Testis (tissue), 2 donors: ENCODE results near the gene CLDN11.

Experiments used
- POLR2A ChIP-seq: fragments of 450-650 bp; IDR thresholded peaks from one replicate; pipeline ENCODE4 v1.6.1; 2017; ENCODE audit warnings: antibody characterized with exemption, mild to moderate bottlenecking, moderate library complexity
- TF ChIP-seq, protein P1 (sequence below), 3 experiments: fragments of 450-650 bp in 2 of 3; fragments of 200-600 bp in 1 of 3; sonication (generic) in 1 of 3; IDR thresholded peaks; one replicate each; pipeline ENCODE4 v1.5.1; 2016 to 2019; ENCODE audit warnings: antibody characterized with exemption in 3 of 3, mild to moderate bottlenecking in 2 of 3, moderate library complexity in 1 of 3

GRCh38 chr3:170480111-170480510, 61.4 kb downstream of the CLDN11 start:
- TF ChIP-seq, protein P1, sequence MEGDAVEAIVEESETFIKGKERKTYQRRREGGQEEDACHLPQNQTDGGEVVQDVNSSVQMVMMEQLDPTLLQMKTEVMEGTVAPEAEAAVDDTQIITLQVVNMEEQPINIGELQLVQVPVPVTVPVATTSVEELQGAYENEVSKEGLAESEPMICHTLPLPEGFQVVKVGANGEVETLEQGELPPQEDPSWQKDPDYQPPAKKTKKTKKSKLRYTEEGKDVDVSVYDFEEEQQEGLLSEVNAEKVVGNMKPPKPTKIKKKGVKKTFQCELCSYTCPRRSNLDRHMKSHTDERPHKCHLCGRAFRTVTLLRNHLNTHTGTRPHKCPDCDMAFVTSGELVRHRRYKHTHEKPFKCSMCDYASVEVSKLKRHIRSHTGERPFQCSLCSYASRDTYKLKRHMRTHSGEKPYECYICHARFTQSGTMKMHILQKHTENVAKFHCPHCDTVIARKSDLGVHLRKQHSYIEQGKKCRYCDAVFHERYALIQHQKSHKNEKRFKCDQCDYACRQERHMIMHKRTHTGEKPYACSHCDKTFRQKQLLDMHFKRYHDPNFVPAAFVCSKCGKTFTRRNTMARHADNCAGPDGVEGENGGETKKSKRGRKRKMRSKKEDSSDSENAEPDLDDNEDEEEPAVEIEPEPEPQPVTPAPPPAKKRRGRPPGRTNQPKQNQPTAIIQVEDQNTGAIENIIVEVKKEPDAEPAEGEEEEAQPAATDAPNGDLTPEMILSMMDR (IDR thresholded peaks at IDR 0.05), result no peak
- no peak for TF ChIP-seq POLR2A
